Dermis lymphatic vessel endothelial cell (primary cell): Measurements from ENCODE around the gene ZNF81. TPM values are rescaled to one million over a fixed set of nuclear protein-coding genes. Genes with fewer than 3 reads are reported as not detected.

Source experiments
- total RNA-seq: library from RNA; depleted of rRNA; stranded (reverse); fragments of >200 nt; gene quantifications from 2 replicates; pipeline ENCODE4 v1.2.1, GENCODE V29; 2014

Gene ZNF81
- 3.6 and 4.8 TPM in 2 replicates for total RNA-seq

GRCh38 chrX:47836164-47837072 is at the start of gene ZNF81:
Gene ZNF81 (plus strand): TSS chrX:47836902. CDS start chrX:47846268, 9,366 bp downstream.

Other genes starting within 250 kb of the ZNF81 start
- under 0.01 and 0.17 TPM in 2 replicates for gene SYN1, start 217.0 kb upstream of the ZNF81 start, total RNA-seq
- 0.09 and 0.11 TPM in 2 replicates for gene CFP, start 207.0 kb upstream of the ZNF81 start, total RNA-seq
- gene ELK1, start 186.3 kb upstream of the ZNF81 start, total RNA-seq = 10.3 and 10.9 TPM in 2 replicates
- gene UXT, start 177.7 kb upstream of the ZNF81 start, total RNA-seq = 142 and 175 TPM in 2 replicates
- gene ZNF182, start 167.1 kb downstream of the ZNF81 start, total RNA-seq = 2.5 and 3.4 TPM in 2 replicates
- not detected in 2 replicates for gene SPACA5, start 170.1 kb downstream of the ZNF81 start, total RNA-seq
- gene ZNF630, start 234.7 kb downstream of the ZNF81 start, total RNA-seq = 1.4 and 1.5 TPM in 2 replicates